Parathyroid adenoma (tissue), 2 donors: ENCODE data around the gene MRPL53.
A peak's percentile ranks its signal among the peaks of the same experiment; 100 is the strongest.

Experiments
- H2AFZ ChIP-seq: fragments of 300-600 bp; sonication (generic); one replicate; pipeline ENCODE4 v1.7.0; 2017; ENCODE audit warnings: antibody characterized with exemption, mild to moderate bottlenecking
- H3K27ac ChIP-seq: fragments of 300-600 bp; sonication (generic); one replicate; pipeline ENCODE4 v1.7.0; 2017
- H3K27me3 ChIP-seq: fragments of 300-600 bp; sonication (generic); one replicate; pipeline ENCODE4 v1.7.0; 2017; ENCODE audit warnings: low read length; ENCODE audit not compliant: control insufficient read depth, insufficient read depth
- H3K36me3 ChIP-seq: fragments of 300-600 bp; sonication (generic); one replicate; pipeline ENCODE4 v1.7.0; 2017; ENCODE audit warnings: low read length; ENCODE audit not compliant: control insufficient read depth, insufficient read depth
- H3K4me1 ChIP-seq: fragments of 300-600 bp; sonication (generic); one replicate; pipeline ENCODE4 v1.7.0; 2017; ENCODE audit warnings: control low read depth
- H3K4me2 ChIP-seq: fragments of 300-600 bp; sonication (generic); one replicate; pipeline ENCODE4 v1.7.0; 2017; ENCODE audit warnings: low read length
- H3K4me3 ChIP-seq: fragments of 300-600 bp; sonication (generic); one replicate; pipeline ENCODE4 v1.7.0; 2017; ENCODE audit warnings: low read depth, low read length
- H3K79me2 ChIP-seq: fragments of 300-600 bp; sonication (generic); one replicate; pipeline ENCODE4 v1.7.0; 2017; ENCODE audit warnings: control low read depth
- H3K9ac ChIP-seq: fragments of 300-600 bp; sonication (generic); one replicate; pipeline ENCODE4 v1.7.0; 2017; ENCODE audit warnings: mild to moderate bottlenecking
- H3K9me3 ChIP-seq: fragments of 300-600 bp; sonication (generic); one replicate; pipeline ENCODE4 v1.7.0; 2017; ENCODE audit warnings: low read length; ENCODE audit not compliant: control insufficient read depth
- CTCF ChIP-seq: fragments of 300-600 bp; sonication (generic); IDR thresholded peaks from one replicate; pipeline ENCODE4 v1.7.0; 2017; ENCODE audit warnings: antibody characterized with exemption, mild to moderate bottlenecking
- donor health status: primary hyperparathyroidism.

Gene MRPL53

GRCh38 chr2:74501335-74502071, 29.0 kb upstream of the MRPL53 start:
- no peak overlapping the region for H3K9ac ChIP-seq
- no peak overlapping the region for H3K4me3 ChIP-seq
- H3K27me3 ChIP-seq: no peaks in the 10 kb centered on the region
- no peak overlapping the region for H3K4me2 ChIP-seq
- TF ChIP-seq CTCF: no peak
- H3K4me1 ChIP-seq: peaks cover 18% of the 10 kb centered on the region
- no peaks in the 10 kb centered on the region for H3K9me3 ChIP-seq
- peaks cover 1% of the 10 kb centered on the region for H3K79me2 ChIP-seq
- no peaks in the 10 kb centered on the region for H3K36me3 ChIP-seq
- H3K27ac ChIP-seq: no peak overlapping the region
- no peak overlapping the region for H2AFZ ChIP-seq

GRCh38 chr2:74500578-74500946, 28.1 kb upstream of the MRPL53 start:
- Histone ChIP-seq H3K9me3 (no peaks in the 10 kb centered on the region), H3K27ac (no peak overlapping the region), H3K9ac (no peak overlapping the region), H3K27me3 (no peaks in the 10 kb centered on the region), H3K36me3 (no peaks in the 10 kb centered on the region), H3K4me3 (no peak overlapping the region), H2AFZ (no peak overlapping the region), H3K79me2 (no peaks in the 10 kb centered on the region), H3K4me1 (peaks cover 10% of the 10 kb centered on the region), H3K4me2 (no peak overlapping the region)
- TF ChIP-seq CTCF: no peak

GRCh38 chr2:74499940-74500577, 27.6 kb upstream of the MRPL53 start:
- Histone ChIP-seq H3K4me3 (no peak overlapping the region), H3K9me3 (no peaks in the 10 kb centered on the region), H3K4me2 (no peak overlapping the region), H3K36me3 (no peaks in the 10 kb centered on the region), H2AFZ (no peak overlapping the region), H3K9ac (no peak overlapping the region), H3K4me1 (peaks cover 10% of the 10 kb centered on the region), H3K79me2 (no peaks in the 10 kb centered on the region), H3K27me3 (no peaks in the 10 kb centered on the region), H3K27ac (no peak overlapping the region)
- TF ChIP-seq CTCF: no peak

DNA sequence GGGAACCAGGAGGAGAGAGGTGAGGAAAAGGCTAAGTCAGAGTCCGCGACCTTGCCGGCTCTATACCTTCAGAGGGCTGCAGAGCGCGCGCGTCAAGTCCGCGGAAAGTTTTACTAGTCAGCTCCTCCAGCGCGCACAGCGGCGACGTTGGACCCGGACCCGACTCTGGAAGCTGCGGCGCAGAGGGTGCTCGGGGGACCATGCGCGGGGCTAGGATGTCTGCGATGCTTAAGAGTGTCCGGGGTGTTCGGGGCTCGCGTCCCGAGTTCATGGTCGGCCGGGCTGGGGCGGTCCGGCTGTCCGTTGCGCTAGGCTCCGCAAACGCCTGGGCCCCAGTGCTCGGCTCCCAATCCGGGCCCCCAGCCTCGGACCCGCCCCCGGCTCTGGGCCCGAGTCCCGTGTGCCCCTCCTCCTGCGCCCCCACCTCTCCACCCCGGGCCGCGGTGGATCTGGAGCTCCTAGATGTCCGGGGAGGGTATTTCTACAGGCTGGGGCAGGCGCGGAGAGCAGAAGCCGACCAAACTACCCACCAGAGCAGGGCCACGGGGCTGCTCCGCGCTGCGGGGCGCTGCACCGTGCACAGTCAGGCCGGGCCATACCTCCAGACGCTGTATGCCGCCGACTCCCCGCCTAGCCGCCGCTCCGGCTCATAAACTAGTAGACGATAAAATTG, 26.9 kb upstream of the MRPL53 start, which contains the start of gene LBX2:
Gene LBX2 (minus strand): TSS at position 337 of the 673 bp plus-strand sequence. CDS start 66 bp downstream, at position 271.
- no peaks in the 10 kb centered on the region for H3K27me3 ChIP-seq
- H3K4me3 ChIP-seq: no peak within 1 kb of the TSS
- H3K79me2 ChIP-seq: no peaks in the 10 kb centered on the region

More for the DNA sequence above, 26.9 kb upstream of the MRPL53 start, which contains the start of gene LBX2:
- H3K4me1 ChIP-seq: peaks cover 10% of the 10 kb centered on the region
- no peaks in the 10 kb centered on the region for H3K36me3 ChIP-seq
- peak within 1 kb of the TSS; percentile 35 for H2AFZ ChIP-seq
- peak within 1 kb of the TSS; percentile 36 for H3K4me2 ChIP-seq
- no peak for TF ChIP-seq CTCF
- H3K9me3 ChIP-seq: no peaks in the 10 kb centered on the region
- no peak within 1 kb of the TSS for H3K27ac ChIP-seq
- no peak within 1 kb of the TSS for H3K9ac ChIP-seq
